Ammon's horn (tissue), 1 donor: ENCODE measurements around the gene CEP89.
"Not testable (repeated sequence)": the region's sequence is repeated elsewhere in the genome, so short reads cannot be mapped to it uniquely, and the experiment has no call there.

Experiments used
- DNase-seq: peaks from one replicate; pipeline ENCODE4 v3.0.0-alpha.2; 2016; ENCODE audit warnings: low spot score

Gene CEP89

DNA sequence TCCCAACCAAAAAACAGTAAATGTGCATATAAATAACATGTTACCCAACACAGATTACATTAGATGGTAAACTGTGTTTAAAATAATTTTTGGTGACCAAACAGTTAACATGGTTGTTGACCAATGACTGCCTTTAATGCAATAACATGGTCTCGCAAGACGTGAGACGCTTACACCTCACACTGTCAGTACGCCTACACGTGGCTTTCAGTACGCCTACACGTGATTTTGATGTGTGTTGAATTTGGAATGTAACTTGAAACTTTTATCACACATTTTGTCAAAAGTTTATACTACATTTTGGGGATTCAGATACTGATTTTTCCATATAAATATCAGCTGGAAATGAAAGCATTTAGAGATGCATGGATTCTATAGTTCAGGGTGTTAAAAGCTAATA, 134.2 kb downstream of the CEP89 start:
- no peak for DNase-seq

- not testable (repeated sequence) for DNase-seq
Observed at GRCh38 chr19:32833388-32833787, 138.4 kb downstream of the CEP89 start.

GRCh38 chr19:32832825-32833224, 138.9 kb downstream of the CEP89 start:
- not testable (repeated sequence) for DNase-seq

DNA sequence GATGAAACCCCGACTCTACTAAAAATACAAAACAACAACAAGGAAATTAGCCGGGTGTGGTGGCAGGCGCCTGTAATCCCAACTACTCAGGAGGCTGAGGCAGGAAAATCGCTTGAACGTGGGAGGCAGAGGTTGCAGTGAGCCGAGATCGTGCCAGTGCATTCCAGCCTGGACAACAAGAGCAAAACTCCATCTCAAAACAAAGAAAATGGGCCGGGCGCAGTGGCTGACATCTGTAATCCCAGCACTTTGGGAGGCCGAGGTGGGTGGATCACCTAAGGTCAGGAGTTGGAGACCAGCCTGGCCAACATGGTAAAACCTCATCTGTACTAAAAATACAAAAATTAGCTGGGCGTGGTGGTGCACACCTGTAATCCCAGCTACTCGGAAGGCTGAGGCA, 139.7 kb downstream of the CEP89 start:
- DNase-seq, result not testable (repeated sequence)

GRCh38 chr19:32831611-32832010, 140.1 kb downstream of the CEP89 start:
- no peak for DNase-seq

DNA sequence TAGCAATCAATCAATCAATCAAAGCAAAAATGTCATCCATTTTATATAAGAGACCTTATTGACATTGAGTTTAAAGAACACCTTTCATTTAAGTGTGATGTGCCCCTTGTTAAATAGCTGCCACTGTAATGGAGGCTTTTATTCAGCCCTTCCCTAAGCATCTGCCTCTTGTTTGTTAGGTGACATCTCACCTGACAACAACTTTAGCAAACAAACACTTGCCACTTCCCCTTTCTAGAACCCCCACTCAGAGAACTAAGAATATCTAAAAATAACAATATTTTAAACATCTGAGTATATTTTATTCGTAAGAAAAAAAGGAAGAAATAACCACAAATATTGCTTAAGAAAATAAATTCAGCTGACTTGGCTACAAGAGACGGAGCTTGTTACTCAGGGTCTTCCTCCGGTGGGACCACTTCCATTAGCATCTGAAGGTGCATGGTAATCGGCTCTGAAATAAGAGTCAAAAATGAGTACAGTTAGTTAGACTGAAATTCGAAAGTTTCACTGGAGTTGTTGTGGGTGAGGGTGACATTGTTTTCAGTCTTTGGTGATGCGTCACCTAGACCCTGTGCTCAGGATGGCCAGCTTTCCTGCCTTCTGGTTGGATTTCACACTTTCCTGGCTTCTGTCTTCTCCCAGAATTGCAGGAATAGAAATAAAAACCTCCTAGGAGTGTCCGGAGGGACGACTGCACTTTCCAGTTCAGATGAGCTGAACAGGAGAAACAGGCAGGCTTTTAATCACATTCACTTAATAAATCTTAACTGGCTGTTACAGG, 141.3 kb downstream of the CEP89 start:
- DNase-seq, result no peak

GRCh38 chr19:32829345-32829896, 142.3 kb downstream of the CEP89 start:
- no peak for DNase-seq

DNA sequence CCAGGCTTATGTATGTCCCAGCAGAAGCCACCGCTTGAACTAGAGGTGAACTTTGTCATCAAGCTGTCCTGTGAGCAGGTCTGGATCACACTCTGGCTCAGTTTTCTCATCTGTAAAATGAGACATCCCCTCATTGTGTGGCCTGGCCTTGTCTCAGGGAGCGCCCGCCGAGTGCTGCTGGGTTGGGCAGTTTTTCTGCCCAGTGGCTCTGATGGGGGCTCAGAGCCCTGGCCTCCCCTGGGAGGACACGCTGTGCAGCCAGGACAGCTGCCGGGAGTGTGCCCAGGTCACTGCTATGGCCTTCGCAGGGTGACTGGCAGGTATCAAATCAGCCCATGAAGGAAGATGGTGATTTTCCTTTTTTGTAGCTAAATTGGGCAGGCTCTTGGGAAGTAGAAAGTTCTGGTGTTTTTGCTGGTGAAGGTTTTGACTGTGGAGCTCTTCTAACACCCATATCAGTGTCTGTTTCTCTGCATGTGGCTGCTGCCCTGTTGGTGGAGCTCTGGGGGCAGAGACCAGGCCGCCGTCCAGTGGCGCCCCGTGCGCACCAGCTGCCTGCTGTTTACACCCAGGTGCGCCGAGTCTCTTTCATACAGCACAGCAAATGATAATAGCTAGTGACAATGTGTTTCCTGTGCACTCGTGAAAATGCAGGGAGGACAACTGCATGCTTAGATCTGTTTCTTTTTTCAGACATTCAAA, 143.0 kb downstream of the CEP89 start:
- DNase-seq, result no peak

- no peak for DNase-seq
Observed at GRCh38 chr19:32828139-32828538, 143.6 kb downstream of the CEP89 start.
